Trophoblast cell (in vitro differentiated cells and primary cell): ENCODE results near the gene NUDT3.
"Not testable (repeated sequence)": the region's sequence is repeated elsewhere in the genome, so short reads cannot be mapped to it uniquely, and the experiment has no call there.

ENCODE experiments used
- DNase-seq, 2 donors: peaks; one replicate each; pipeline ENCODE4 v3.0.0-alpha.2; 2016
- H2AFZ ChIP-seq: 2 replicates; pipeline ENCODE4 v1.6.1; 2013; ENCODE audit warnings: low read length, moderate library complexity, mild to moderate bottlenecking; ENCODE audit not compliant: insufficient read depth, poor library complexity
- H2AK5ac ChIP-seq: 2 replicates; pipeline ENCODE4 v1.6.1; 2013; ENCODE audit warnings: mild to moderate bottlenecking, low read length
- H2BK120ac ChIP-seq: 2 replicates; pipeline ENCODE4 v1.6.1; 2013; ENCODE audit warnings: low read length, mild to moderate bottlenecking, moderate library complexity; ENCODE audit not compliant: insufficient read depth, poor library complexity
- H2BK12ac ChIP-seq: 2 replicates; pipeline ENCODE4 v1.6.1; 2013; ENCODE audit warnings: mild to moderate bottlenecking, low read length, moderate library complexity
- H2BK5ac ChIP-seq: 2 replicates; pipeline ENCODE4 v1.6.1; 2013; ENCODE audit warnings: low read length, low read depth, moderate library complexity, mild to moderate bottlenecking; ENCODE audit not compliant: poor library complexity
- H3K14ac ChIP-seq: 2 replicates; pipeline ENCODE4 v1.6.1; 2013; ENCODE audit warnings: mild to moderate bottlenecking, low read length
- H3K18ac ChIP-seq: 2 replicates; pipeline ENCODE4 v1.6.1; 2013; ENCODE audit warnings: mild to moderate bottlenecking, low read length
- H3K23ac ChIP-seq: 2 replicates; pipeline ENCODE4 v1.6.1; 2013; ENCODE audit warnings: low read length
- H3K27ac ChIP-seq: 2 replicates; pipeline ENCODE4 v1.5.1; 2013; ENCODE audit warnings: low read depth, mild to moderate bottlenecking, inconsistent platforms, low read length, moderate library complexity
- H3K27me3 ChIP-seq: 2 replicates; pipeline ENCODE4 v1.6.1; 2013; ENCODE audit warnings: inconsistent platforms, mild to moderate bottlenecking, low read length, moderate library complexity; ENCODE audit not compliant: insufficient read depth
- H3K36me3 ChIP-seq, 2 experiments: 1 replicate in 1 of 2; 2 replicates in 1 of 2; pipeline ENCODE4 v1.6.1; 2013; ENCODE audit warnings: low read length in 2 of 2, mild to moderate bottlenecking in 2 of 2, moderate library complexity in 1 of 2; ENCODE audit not compliant: insufficient read depth in 2 of 2, control insufficient read depth in 1 of 2
- H3K4ac ChIP-seq: 2 replicates; pipeline ENCODE4 v1.6.1; 2013; ENCODE audit warnings: low read depth, mild to moderate bottlenecking, low read length, moderate library complexity
- H3K4me1 ChIP-seq, 2 experiments: 1 replicate in 1 of 2; 2 replicates in 1 of 2; pipeline ENCODE4 v1.6.1; 2013; ENCODE audit warnings: low read length in 2 of 2, mild to moderate bottlenecking in 2 of 2, moderate library complexity in 1 of 2; ENCODE audit not compliant: insufficient read depth in 2 of 2, control insufficient read depth in 1 of 2
- H3K4me2 ChIP-seq: 2 replicates; pipeline ENCODE4 v1.6.1; 2013; ENCODE audit warnings: inconsistent platforms, mild to moderate bottlenecking, low read length, moderate library complexity
- H3K4me3 ChIP-seq: 2 replicates; pipeline ENCODE4 v1.5.1; 2013; ENCODE audit warnings: mild to moderate bottlenecking, low read depth, low read length, inconsistent platforms
- H3K79me1 ChIP-seq: one replicate; pipeline ENCODE4 v1.6.1; 2013; ENCODE audit warnings: low read length
- H3K79me2 ChIP-seq: 2 replicates; pipeline ENCODE4 v1.6.1; 2013; ENCODE audit warnings: low read length, mild to moderate bottlenecking; ENCODE audit not compliant: control insufficient read depth, insufficient read depth, poor library complexity
- H3K9ac ChIP-seq: 2 replicates; pipeline ENCODE4 v1.6.1; 2013; ENCODE audit warnings: mild to moderate bottlenecking, low read length
- H3K9me3 ChIP-seq: 2 replicates; pipeline ENCODE4 v1.6.1; 2013; ENCODE audit warnings: low read depth, mild to moderate bottlenecking, control low read depth, inconsistent platforms, low read length; ENCODE audit not compliant: insufficient read depth
- H4K12ac ChIP-seq: 2 replicates; pipeline ENCODE4 v1.6.1; 2013; ENCODE audit warnings: low read depth, mild to moderate bottlenecking, low read length, moderate library complexity
- H4K8ac ChIP-seq: 2 replicates; pipeline ENCODE4 v1.6.1; 2013; ENCODE audit warnings: low read depth, mild to moderate bottlenecking, low read length, moderate library complexity
- H4K91ac ChIP-seq: one replicate; pipeline ENCODE4 v1.6.1; 2013; ENCODE audit warnings: low read depth, mild to moderate bottlenecking, low read length, moderate library complexity
- WGBS: extraction: QIAGEN DNeasy Blood & Tissue Kit; methylation state at CpG from one replicate; pipeline ENCODE4 v1.1.7; 2013; ENCODE audit warnings: missing lambda C conversion rate; ENCODE audit not compliant: insufficient read length, insufficient coverage; ENCODE audit errors: extremely low coverage; 5-methylcytosine and 5-hydroxymethylcytosine counted together

NUDT3 gene

DNA sequence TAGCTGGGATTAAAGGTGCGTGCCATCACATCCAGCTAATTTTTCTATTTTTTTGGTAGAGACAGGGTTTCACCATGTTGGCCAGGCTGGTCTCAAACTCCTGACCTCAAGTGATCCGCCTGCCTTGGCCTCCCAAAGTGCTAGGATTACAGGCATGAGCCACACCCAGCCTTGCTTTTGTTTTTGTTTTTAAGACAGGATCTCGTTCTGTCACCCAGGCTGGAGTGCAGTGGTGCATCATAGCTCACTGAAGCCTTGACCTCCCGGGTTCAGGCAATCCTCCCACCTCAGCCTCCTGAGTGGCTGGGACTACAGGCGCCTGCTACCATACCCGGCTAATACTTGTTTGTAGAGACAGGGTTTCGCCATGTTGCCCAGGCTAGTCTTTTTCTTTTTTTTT is 38.9 kb downstream of the NUDT3 start:
- not testable (repeated sequence) for H3K9me3 ChIP-seq, H4K91ac ChIP-seq, H3K4ac ChIP-seq, H2BK12ac ChIP-seq, H3K9ac ChIP-seq, H3K4me3 ChIP-seq, DNase-seq, H4K12ac ChIP-seq, H3K23ac ChIP-seq, H3K27ac ChIP-seq, H3K4me2 ChIP-seq, H3K14ac ChIP-seq, H3K4me1 ChIP-seq, H2BK5ac ChIP-seq, H2AFZ ChIP-seq, H2BK120ac ChIP-seq, H4K8ac ChIP-seq, H2AK5ac ChIP-seq, H3K36me3 ChIP-seq, H3K79me1 ChIP-seq, H3K27me3 ChIP-seq, H3K18ac ChIP-seq, H3K79me2 ChIP-seq
- WGBS, result no CpG with 5 or more reads among the region's 7 CpGs

DNA sequence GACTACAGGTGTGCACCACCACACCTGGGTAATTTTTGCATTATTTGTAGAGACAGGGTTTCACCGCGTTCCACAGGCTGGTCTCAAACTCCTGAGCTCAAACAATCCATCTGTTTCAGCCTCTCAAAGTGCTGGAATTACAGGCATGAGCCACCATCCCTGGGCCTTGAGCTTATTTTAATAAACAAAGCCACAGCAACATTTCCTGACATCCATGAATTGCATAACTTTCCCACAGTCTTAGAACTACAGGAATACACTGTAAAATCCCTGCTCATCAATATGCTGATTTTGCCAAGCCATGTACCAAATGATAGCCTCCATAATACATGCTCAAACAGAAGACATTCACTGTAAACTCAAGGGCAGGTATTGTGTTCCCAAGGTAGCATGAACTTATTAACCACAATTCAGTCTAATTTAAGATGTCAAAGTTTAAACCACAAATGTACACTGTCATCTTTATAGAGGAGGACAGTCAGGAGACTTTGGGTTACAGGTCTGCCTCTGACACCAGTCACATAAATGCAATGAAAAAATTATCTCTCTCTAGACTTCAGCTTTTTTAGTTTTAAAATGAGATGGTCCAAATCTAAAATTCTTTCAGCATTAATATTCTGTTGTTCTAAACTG is 40.0 kb downstream of the NUDT3 start:
- H2AK5ac ChIP-seq, result no peak overlapping the region
- H3K9ac ChIP-seq, result no peak overlapping the region
- H3K4me1 ChIP-seq, result no peaks in the 10 kb centered on the region
- H3K4me2 ChIP-seq, result no peak overlapping the region
- H2BK120ac ChIP-seq, result no peak overlapping the region
- H3K4me3 ChIP-seq, result no peak overlapping the region
- no peak overlapping the region for H3K14ac ChIP-seq
- no peak overlapping the region for H2BK5ac ChIP-seq
- H4K12ac ChIP-seq, result no peak overlapping the region
- no peak overlapping the region for H4K8ac ChIP-seq
- no peak overlapping the region for H3K23ac ChIP-seq
- peak in 1 of 2 donors; percentile 17 for DNase-seq
- H3K27ac ChIP-seq, result no peak overlapping the region
- no peak overlapping the region for H2BK12ac ChIP-seq
- H2AFZ ChIP-seq, result no peak overlapping the region
- H3K79me1 ChIP-seq, result no peaks in the 10 kb centered on the region
- no peaks in the 10 kb centered on the region for H3K36me3 ChIP-seq
- H3K4ac ChIP-seq, result no peak overlapping the region
- no peaks in the 10 kb centered on the region for H3K27me3 ChIP-seq
- H4K91ac ChIP-seq, result no peak overlapping the region
- H3K79me2 ChIP-seq, result no peaks in the 10 kb centered on the region
- no peak overlapping the region for H3K18ac ChIP-seq
- no CpG with 5 or more reads among the region's 2 CpGs for WGBS
- no peaks in the 10 kb centered on the region for H3K9me3 ChIP-seq

DNA sequence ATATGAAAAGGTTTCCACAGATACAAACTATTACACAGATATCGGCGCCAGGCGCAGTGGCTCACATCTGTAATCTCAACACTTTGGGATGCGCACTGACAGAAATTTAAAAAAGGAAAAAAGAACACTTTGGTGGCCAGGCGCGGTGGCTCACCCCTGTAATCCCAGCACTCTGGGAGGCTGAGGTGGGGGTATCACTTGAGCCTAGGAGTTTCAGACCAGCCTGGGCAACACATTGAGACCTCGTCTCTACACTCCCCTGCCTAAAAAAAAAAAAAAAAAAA is 41.6 kb downstream of the NUDT3 start:
- no peak overlapping the region for H3K18ac ChIP-seq
- no peak overlapping the region for H3K9ac ChIP-seq
- H3K4me3 ChIP-seq, result no peak overlapping the region
- H3K79me2 ChIP-seq, result no peaks in the 10 kb centered on the region
- no peak overlapping the region for H2BK12ac ChIP-seq
- H3K4me1 ChIP-seq, result no peaks in the 10 kb centered on the region
- H2AFZ ChIP-seq, result no peak overlapping the region
- no peak overlapping the region for H3K4ac ChIP-seq
- no CpG with 5 or more reads among the region's 7 CpGs for WGBS
- no peak for DNase-seq
- no peak overlapping the region for H4K12ac ChIP-seq
- no peak overlapping the region for H3K27ac ChIP-seq
- H3K27me3 ChIP-seq, result no peaks in the 10 kb centered on the region
- no peak overlapping the region for H3K14ac ChIP-seq
- no peaks in the 10 kb centered on the region for H3K36me3 ChIP-seq
- H3K9me3 ChIP-seq, result no peaks in the 10 kb centered on the region
- H2AK5ac ChIP-seq, result no peak overlapping the region
- no peak overlapping the region for H2BK5ac ChIP-seq
- H3K4me2 ChIP-seq, result no peak overlapping the region
- H4K8ac ChIP-seq, result no peak overlapping the region
- H3K79me1 ChIP-seq, result no peaks in the 10 kb centered on the region
- H2BK120ac ChIP-seq, result no peak overlapping the region
- H4K91ac ChIP-seq, result no peak overlapping the region
- no peak overlapping the region for H3K23ac ChIP-seq

DNA sequence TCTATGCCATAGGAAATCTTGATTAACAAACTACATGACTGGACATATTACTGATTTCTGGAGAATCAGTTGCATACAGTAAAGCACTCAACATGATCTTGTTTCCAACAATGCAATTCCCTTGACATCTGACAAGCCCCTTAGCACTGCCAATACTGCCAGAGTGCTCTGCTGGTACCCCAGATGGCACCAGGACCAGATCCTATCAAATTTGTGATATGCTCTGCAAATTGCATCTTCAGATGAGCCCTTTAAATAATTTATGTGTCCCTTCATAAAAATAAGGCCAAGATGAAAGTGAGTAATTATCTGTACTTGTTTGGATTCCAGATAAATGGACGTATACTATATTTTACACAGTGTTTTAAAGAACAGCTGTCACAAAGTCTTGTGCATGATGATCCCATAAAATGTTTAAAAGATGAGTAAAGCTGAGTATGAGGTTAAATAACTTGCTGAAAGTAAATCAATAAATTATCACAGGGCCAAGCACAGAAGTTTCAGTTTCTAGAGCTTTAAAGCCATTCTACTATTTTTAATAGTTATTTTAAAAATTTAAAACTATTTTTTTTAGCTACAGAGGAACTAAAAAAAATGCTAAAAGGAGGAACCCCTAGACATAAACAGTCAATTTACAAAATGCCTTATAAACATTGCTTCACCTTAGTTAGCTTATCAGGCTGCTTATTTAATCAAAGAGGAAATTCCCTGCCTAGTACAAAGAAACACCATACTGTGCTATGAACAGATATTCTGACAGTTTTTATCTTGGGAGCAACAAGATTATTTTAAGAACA is 42.1 kb downstream of the NUDT3 start:
- Histone ChIP-seq H4K91ac (no peak overlapping the region), H3K9me3 (no peaks in the 10 kb centered on the region), H3K18ac (no peak overlapping the region), H3K14ac (no peak overlapping the region), H3K27me3 (no peaks in the 10 kb centered on the region), H3K4ac (no peak overlapping the region), H2BK5ac (no peak overlapping the region), H3K9ac (peak overlapping the region; percentile 79), H3K4me3 (no peak overlapping the region), H3K23ac (no peak overlapping the region), H2BK120ac (no peak overlapping the region), H3K36me3 (no peaks in the 10 kb centered on the region), H3K79me1 (no peaks in the 10 kb centered on the region), H3K27ac (no peak overlapping the region), H3K79me2 (no peaks in the 10 kb centered on the region), H4K8ac (no peak overlapping the region), H2AFZ (no peak overlapping the region), H4K12ac (no peak overlapping the region), H3K4me1 (no peaks in the 10 kb centered on the region), H2BK12ac (no peak overlapping the region), H2AK5ac (no peak overlapping the region), H3K4me2 (no peak overlapping the region)
- WGBS, result no CpG with 5 or more reads among the region's 1 CpG
- DNase-seq, result no peak
